22Rv1 (cell line): ENCODE measurements around the gene PCDH15.

ENCODE experiments used
- H3K27ac ChIP-seq: fragments of 450-650 bp; 2 replicates; pipeline ENCODE4 v1.5.1; 2017
- ZFX ChIP-seq: fragments of 450-650 bp; IDR thresholded peaks from 2 replicates; pipeline ENCODE4 v1.6.1; 2017; ENCODE audit warnings: antibody characterized with exemption, borderline replicate concordance
- TF ChIP-seq, protein P1 (sequence below): fragments of 450-650 bp; IDR thresholded peaks from 2 replicates; pipeline ENCODE4 v1.5.1; 2017; ENCODE audit warnings: mild to moderate bottlenecking

Gene PCDH15

DNA sequence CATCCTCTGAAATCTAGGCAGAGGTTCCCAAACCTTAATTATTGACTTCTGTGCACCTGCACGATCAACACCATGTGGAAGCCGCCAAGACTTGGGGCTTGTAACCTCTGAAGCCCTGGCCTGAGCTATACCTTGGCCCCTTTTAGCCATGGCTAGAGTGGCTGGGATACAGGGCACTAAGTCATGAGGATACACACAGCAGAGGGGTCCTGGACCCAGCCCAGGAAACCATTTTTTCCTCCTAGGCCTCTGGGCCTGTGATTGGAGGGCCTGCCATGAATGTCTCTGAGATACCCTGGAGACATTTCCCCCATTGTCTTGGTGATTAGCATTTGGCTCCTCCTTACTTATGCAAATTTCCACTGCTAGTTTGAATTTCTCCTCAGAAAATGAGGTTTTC is 743.7 kb downstream of the PCDH15 start:
- no peak overlapping the region for H3K27ac ChIP-seq
- TF ChIP-seq, protein P1, sequence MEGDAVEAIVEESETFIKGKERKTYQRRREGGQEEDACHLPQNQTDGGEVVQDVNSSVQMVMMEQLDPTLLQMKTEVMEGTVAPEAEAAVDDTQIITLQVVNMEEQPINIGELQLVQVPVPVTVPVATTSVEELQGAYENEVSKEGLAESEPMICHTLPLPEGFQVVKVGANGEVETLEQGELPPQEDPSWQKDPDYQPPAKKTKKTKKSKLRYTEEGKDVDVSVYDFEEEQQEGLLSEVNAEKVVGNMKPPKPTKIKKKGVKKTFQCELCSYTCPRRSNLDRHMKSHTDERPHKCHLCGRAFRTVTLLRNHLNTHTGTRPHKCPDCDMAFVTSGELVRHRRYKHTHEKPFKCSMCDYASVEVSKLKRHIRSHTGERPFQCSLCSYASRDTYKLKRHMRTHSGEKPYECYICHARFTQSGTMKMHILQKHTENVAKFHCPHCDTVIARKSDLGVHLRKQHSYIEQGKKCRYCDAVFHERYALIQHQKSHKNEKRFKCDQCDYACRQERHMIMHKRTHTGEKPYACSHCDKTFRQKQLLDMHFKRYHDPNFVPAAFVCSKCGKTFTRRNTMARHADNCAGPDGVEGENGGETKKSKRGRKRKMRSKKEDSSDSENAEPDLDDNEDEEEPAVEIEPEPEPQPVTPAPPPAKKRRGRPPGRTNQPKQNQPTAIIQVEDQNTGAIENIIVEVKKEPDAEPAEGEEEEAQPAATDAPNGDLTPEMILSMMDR, result no peak
- no peak for TF ChIP-seq ZFX

DNA sequence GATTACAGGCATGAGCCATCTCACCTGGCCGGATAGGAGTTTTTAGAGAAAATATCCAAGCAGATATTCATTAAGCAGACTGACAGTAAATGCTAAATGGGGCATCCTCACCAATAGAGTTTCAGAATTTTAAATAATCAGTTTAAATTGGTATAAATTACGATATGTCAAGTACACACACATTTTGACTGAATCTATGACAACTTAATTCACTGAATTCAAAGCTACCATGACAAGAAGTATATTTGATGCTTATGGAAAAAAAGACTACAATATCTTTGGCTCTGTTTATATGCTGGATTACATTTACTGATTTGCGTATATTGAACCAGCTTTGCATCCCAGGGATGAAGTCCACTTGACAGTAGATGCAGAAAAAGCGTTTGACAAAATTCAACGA is 774.7 kb downstream of the PCDH15 start:
- no peak overlapping the region for H3K27ac ChIP-seq

DNA sequence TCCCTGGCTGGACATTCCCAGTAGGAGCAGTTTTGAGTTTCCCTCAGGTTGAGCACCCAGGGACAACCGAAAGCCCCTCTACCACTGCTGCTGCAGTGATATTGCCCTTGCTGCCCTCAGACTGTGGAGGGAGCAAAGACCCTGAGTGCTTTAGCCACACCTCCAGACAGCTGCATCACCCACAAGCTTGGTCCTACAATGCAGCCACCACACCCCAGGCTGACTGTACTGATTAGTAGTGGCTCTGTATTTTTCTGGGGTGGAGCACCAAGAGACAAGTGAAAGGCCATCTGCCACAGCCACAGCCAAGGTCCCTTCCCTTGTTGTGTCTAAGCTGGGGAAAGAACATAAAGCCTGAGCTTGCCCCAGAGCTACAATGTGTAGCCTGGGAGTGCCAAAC is 789.9 kb downstream of the PCDH15 start:
- TF ChIP-seq, protein P1, result no peak
- TF ChIP-seq ZFX, result no peak
- no peak overlapping the region for H3K27ac ChIP-seq

More for the DNA sequence above, 774.7 kb downstream of the PCDH15 start:
- TF ChIP-seq, protein P1, result no peak

DNA sequence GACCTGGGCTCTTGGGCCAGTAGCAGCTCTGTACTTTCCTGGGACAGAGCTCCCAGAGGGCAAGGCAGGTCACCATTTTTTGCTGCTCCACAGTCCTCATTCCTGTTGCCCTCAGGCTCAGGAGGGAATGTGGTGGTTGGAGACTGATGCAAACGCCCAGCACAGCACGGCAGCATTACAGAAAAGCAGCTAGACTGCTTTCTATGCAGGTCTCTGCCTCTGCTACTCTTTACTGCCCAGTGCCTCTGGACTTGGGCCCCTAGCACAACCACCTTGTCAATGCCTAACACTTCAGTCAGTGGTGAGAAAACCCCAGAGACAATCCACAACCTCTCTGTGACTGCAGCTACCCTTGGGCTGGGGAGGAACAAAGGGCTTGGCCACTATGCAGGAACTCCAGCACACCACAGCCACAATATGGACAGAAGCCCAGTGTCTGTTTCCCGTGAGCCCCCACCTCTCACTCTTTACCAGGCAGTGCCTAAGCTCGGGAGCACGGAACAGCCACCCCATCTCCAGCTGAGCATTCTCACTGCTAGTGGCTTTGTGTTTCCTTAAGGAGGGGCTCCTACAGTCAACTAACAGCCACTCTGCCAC is 790.6 kb downstream of the PCDH15 start:
- TF ChIP-seq, protein P1, result no peak
- no peak for TF ChIP-seq ZFX
- H3K27ac ChIP-seq, result no peak overlapping the region

DNA sequence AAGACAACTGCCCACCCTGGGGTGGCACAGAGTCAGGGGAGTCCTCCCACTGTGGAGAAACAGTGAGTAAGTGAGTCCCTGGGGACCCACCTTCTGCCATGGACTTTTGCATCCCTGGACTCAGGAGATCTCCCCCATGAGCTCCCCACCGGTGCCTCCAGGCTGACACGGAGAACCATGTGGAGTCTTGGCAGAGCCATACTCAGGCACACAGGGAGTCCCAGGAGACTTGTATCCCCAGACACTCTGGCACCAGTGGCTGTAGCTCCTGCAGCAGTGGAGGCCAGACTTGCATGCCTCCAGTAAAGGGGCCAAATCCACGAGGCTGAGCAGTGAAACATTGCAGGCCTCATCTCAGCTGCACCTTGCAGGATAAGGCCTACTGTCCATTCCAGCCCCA is 791.4 kb downstream of the PCDH15 start:
- no peak overlapping the region for H3K27ac ChIP-seq
- TF ChIP-seq, protein P1, result no peak
- TF ChIP-seq ZFX, result no peak

DNA sequence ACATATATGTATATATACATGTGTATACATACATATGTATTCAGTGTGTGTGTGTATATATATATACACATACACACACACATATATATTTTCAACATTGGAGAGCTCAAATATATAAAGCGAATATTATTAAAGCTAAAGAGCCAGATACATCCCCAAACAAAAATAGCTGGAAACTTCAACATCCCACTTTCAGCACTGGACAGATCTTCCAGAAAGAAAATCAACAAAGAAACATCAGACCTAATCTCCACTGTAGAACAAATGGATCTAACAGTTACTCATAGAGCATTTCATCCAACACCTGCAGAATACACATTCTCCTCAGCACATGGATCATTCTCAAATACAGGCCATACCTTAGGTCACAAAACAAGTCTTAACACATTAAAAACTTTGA is 799.0 kb downstream of the PCDH15 start:
- H3K27ac ChIP-seq, result no peak overlapping the region
- TF ChIP-seq ZFX, result no peak
- TF ChIP-seq, protein P1, result no peak

DNA sequence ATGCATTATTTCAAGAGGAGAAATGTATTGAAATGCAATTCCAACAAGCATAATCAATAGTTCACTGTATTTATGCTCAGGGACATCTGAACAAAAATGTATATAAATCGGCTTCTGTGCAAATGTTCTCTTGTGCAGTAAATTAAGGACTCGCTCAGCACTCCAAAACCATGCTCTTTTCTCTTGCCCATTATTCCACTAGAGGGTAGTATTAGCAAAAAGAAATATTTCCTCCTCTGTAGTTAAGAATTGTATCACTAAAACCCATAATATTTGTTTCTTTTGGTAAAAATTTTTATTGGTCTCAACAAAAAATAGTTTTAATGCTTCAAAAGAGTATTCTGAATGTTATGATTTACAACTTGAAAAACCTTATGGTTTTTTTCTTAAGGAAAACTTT is 803.1 kb downstream of the PCDH15 start:
- no peak overlapping the region for H3K27ac ChIP-seq
- TF ChIP-seq ZFX, result no peak
- TF ChIP-seq, protein P1, result peak; percentile 60
